Pancreas (tissue), 10 donors: ENCODE results near the gene SLC7A4. TPM values are rescaled to one million over a fixed set of nuclear protein-coding genes. Genes with fewer than 3 reads are reported as not detected.

Source experiments
- ATAC-seq, 4 donors: fragments of 200-7000 bp; cut with Tn5 transposase; one replicate each; pipeline versions ENCODE4 v1.8.0 to v1.9.1; 2020; ENCODE audit warnings: mild to moderate bottlenecking in 4 of 4, moderate library complexity in 4 of 4
- DNase-seq, 6 donors: peaks; one replicate each; pipeline ENCODE4 v3.0.0-alpha.2; 2020
- FAIRE-seq: peaks from 2 replicates; lab custom pipeline; 2012; peaks lifted over from hg19 to GRCh38; lab: Jason Lieb, UNC
- H3K27ac ChIP-seq, 4 donors: fragments of 200-600 bp; sonication (generic); 1 replicate in 3 of 4; 2 replicates in 1 of 4; pipeline versions ENCODE4 v1.5.0 to v1.8.0; 2020
- H3K27me3 ChIP-seq, 4 donors: fragments of 200-600 bp; one replicate each; pipeline ENCODE4 v1.8.0; 2021
- H3K36me3 ChIP-seq, 3 donors: fragments of 200-600 bp; sonication (generic) in 1 of 3; one replicate each; pipeline versions ENCODE4 v1.5.0 to v1.8.0; 2020 to 2021
- H3K4me1 ChIP-seq, 3 donors: fragments of 200-600 bp; one replicate each; pipeline ENCODE4 v1.8.0; 2021
- H3K4me3 ChIP-seq, 4 donors: fragments of 200-600 bp; sonication (generic) in 2 of 4; one replicate each; pipeline versions ENCODE4 v1.5.0 to v1.8.0; 2020 to 2021
- H3K9me3 ChIP-seq, 4 donors: fragments of 200-600 bp; one replicate each; pipeline ENCODE4 v1.8.0; 2021
- CTCF ChIP-seq, 4 donors: fragments of 200-600 bp; sonication (generic) in 3 of 4; IDR thresholded peaks; one replicate each; pipeline versions ENCODE4 v1.5.0 to v1.8.0; 2021; ENCODE audit warnings: antibody characterized with exemption in 4 of 4
- WGBS, 2 donors: extraction: QIAGEN DNeasy Blood & Tissue Kit; methylation state at CpG; one replicate each; pipeline ENCODE4 v1.1.7; 2013; 5-methylcytosine and 5-hydroxymethylcytosine counted together
- intact Hi-C, 3 donors: fragments of 100-400 bp; cut with DNase I; formaldehyde crosslinking; loops; one replicate each; pipeline versions ENCODE4 v1.11.1 to v1.14.2; 2022
- polyA plus RNA-seq, 2 donors: library from polyadenylated mRNA; stranded (reverse); fragments of 200-250 nt; gene quantifications; one replicate each; pipeline ENCODE4 v1.2.3, GENCODE V29; 2013
- total RNA-seq, 6 donors: library from RNA; stranded (reverse); fragmentation: NEBNext Ultra II Directional in 4 of 6; extraction: Animal tissue kit (Norgen Biotek cat#: 25700) in 4 of 6; gene quantifications; one replicate each; pipeline versions ENCODE4 v1.2.1 to v1.2.4, GENCODE V29; 2021 to 2023
- donor health status: healthy with polysubstance abuse.
- donor health status: DM: no; HTN: no; CAD: no; lungs with moderate emphysema.
- donor health status: DM: no; HTN: no; CAD: no.
- donor health status: control.
- donor health status: control.
- donor health status: Bipolar disorder and iron deficiency.
- donor health status: DM: yes; HTN: yes; CAD: no.
- donor health status: DM: no; HTN: no; CAD: no.
- donor health status: DM: no; HTN: no; CAD: no.
- donor health status: DM: yes; HTN: yes; CAD: no.

Gene SLC7A4
- total and polyA plus RNA-seq, 8 donors = 0.09 to 1.4 (median 0.20) TPM; not detected in 1

GRCh38 chr22:21055880-21056319 lies 23.5 kb upstream of the SLC7A4 start:
- Histone ChIP-seq H3K36me3 (no peaks in the 10 kb centered on the region), H3K4me1 (no peaks in the 10 kb centered on the region), H3K9me3 (no peaks in the 10 kb centered on the region), H3K27me3 (no peaks in the 10 kb centered on the region), H3K4me3 (no peak overlapping the region), H3K27ac (no peak overlapping the region)
- FAIRE-seq = no peak
- DNase-seq = no peak
- no peak for ATAC-seq
- intact Hi-C loops = no loop called here
- no peak for TF ChIP-seq CTCF (IDR thresholded peaks at IDR 0.05)
- WGBS, 2 donors = 65 to 70% methylated on average over 7 of the region's 7 CpGs

- Histone ChIP-seq H3K4me3 (no peak overlapping the region), H3K9me3 (no peaks in the 10 kb centered on the region), H3K36me3 (no peaks in the 10 kb centered on the region), H3K27ac (no peak overlapping the region), H3K4me1 (no peaks in the 10 kb centered on the region), H3K27me3 (no peaks in the 10 kb centered on the region)
- ATAC-seq (no peak), DNase-seq (no peak), FAIRE-seq (no peak)
- no peak for TF ChIP-seq CTCF (IDR thresholded peaks at IDR 0.05)
- WGBS, 2 donors = 48 to 51% methylated on average over 3 to 4 of the region's 4 CpGs
- intact Hi-C loops = no loop called here
Measured at GRCh38 chr22:21055564-21055834, 23.1 kb upstream of the SLC7A4 start.

GRCh38 chr22:21054714-21055563 lies 22.6 kb upstream of the SLC7A4 start:
- WGBS, 2 donors = 79 to 85% methylated on average over 11 of the region's 11 CpGs
- intact Hi-C loops = no loop called here
- no peak for FAIRE-seq

GRCh38 chr22:21054046-21054713 lies 21.8 kb upstream of the SLC7A4 start:
- no peak for TF ChIP-seq CTCF (IDR thresholded peaks at IDR 0.05)
- ATAC-seq (no peak), FAIRE-seq (no peak), DNase-seq (no peak)
- no peak overlapping the region for H3K27ac ChIP-seq
- intact Hi-C loops = no loop called here
- H3K27me3 ChIP-seq = no peaks in the 10 kb centered on the region
- H3K36me3 ChIP-seq = no peaks in the 10 kb centered on the region
- WGBS, 2 donors = 82 to 88% methylated on average over 15 of the region's 15 CpGs
- no peak overlapping the region for H3K4me3 ChIP-seq
- no peaks in the 10 kb centered on the region for H3K4me1 ChIP-seq
- H3K9me3 ChIP-seq = no peaks in the 10 kb centered on the region

More at GRCh38 chr22:21054714-21055563, 22.6 kb upstream of the SLC7A4 start:
- Histone ChIP-seq H3K36me3 (no peaks in the 10 kb centered on the region), H3K9me3 (no peaks in the 10 kb centered on the region), H3K4me1 (no peaks in the 10 kb centered on the region), H3K27ac (no peak overlapping the region), H3K27me3 (no peaks in the 10 kb centered on the region), H3K4me3 (no peak overlapping the region)
- TF ChIP-seq CTCF (IDR thresholded peaks at IDR 0.05) = no peak
- ATAC-seq = no peak
- no peak for DNase-seq
